Measurements from ENCODE around the gene QPCTL. TPM values are rescaled to one million over a fixed set of nuclear protein-coding genes. Genes with fewer than 3 reads are reported as not detected.

Gene QPCTL
- total and polyA plus RNA-seq, 2 of the 13 experiments (the other 11 are each of a cell fraction or from before 2014, with no cell fraction given), result 16.0 to 19.1 TPM

- TF ChIP-seq SRSF1 (optimal IDR thresholded peaks at IDR 0.05; ENCODE audit: low read depth, low read length) (peak; percentile 94), ZNF180 (CRISPR knock-in tag; IDR thresholded peaks at IDR 0.05; ENCODE audit: borderline replicate concordance, low read depth) (no peak), NAIF1 (CRISPR knock-in tag; IDR thresholded peaks at IDR 0.05; ENCODE audit: borderline replicate concordance) (no peak), TCF7L2 (IDR thresholded peaks at IDR 0.05; ENCODE audit: low read depth, low read length) (no peak), LCORL (IDR thresholded peaks at IDR 0.05) (no peak), LCORL (CRISPR knock-in tag; IDR thresholded peaks at IDR 0.05) (peak; percentile 56; the same call in 1 of the 2 replicates), SRY (CRISPR knock-in tag; IDR thresholded peaks at IDR 0.05) (no peak), ZSCAN31 (CRISPR knock-in tag; IDR thresholded peaks at IDR 0.05; ENCODE audit: low read depth) (no peak), FOXA1 (IDR thresholded peaks at IDR 0.05) (no peak), FOXA1 (CRISPR knock-in tag; IDR thresholded peaks at IDR 0.05) (peak; percentile 83), GATAD1 (CRISPR knock-in tag; IDR thresholded peaks at IDR 0.05) (no peak), ARID5B (CRISPR knock-in tag; IDR thresholded peaks at IDR 0.05) (peak; percentile 46), RXRB (CRISPR knock-in tag; IDR thresholded peaks at IDR 0.05; ENCODE audit: borderline replicate concordance) (peak; percentile 43; the same call in 1 of the 2 replicates), MTA1 (CRISPR knock-in tag; IDR thresholded peaks at IDR 0.05; ENCODE audit: borderline replicate concordance) (0 out of 2 replicates have a peak, but pooled peaks have one; percentile 36), RERE (CRISPR knock-in tag; IDR thresholded peaks at IDR 0.05; ENCODE audit: low read depth) (no peak), ARID4A (CRISPR knock-in tag; IDR thresholded peaks at IDR 0.05; ENCODE audit: borderline replicate concordance) (peak; percentile 57; the same call in 1 of the 2 replicates), KMT2B (CRISPR knock-in tag; IDR thresholded peaks at IDR 0.05) (no peak)
Measured at GRCh38 chr19:45657520-45658167, 34.8 kb upstream of the QPCTL start (continued).
